Neuron (in vitro differentiated cells): ENCODE results near the gene TEX12.

Experiments used
- H2AFZ ChIP-seq: one replicate; pipeline ENCODE4 v1.6.1; 2013; ENCODE audit warnings: low read depth, mild to moderate bottlenecking, inconsistent platforms, low read length, moderate library complexity
- H3K27me3 ChIP-seq: one replicate; pipeline ENCODE4 v1.6.1; 2013; ENCODE audit warnings: low read length; ENCODE audit not compliant: insufficient read depth
- H3K36me3 ChIP-seq: one replicate; pipeline ENCODE4 v1.6.1; 2013; ENCODE audit warnings: low read length; ENCODE audit not compliant: insufficient read depth
- H3K4me1 ChIP-seq: one replicate; pipeline ENCODE4 v1.6.1; 2013; ENCODE audit warnings: low read length; ENCODE audit not compliant: insufficient read depth
- H3K4me3 ChIP-seq: 2 replicates; pipeline ENCODE4 v1.5.1; 2013; ENCODE audit warnings: mild to moderate bottlenecking, low read length, moderate library complexity
- H3K9me3 ChIP-seq: one replicate; pipeline ENCODE4 v1.6.1; 2013; ENCODE audit warnings: low read length

The TEX12 gene, protein sequence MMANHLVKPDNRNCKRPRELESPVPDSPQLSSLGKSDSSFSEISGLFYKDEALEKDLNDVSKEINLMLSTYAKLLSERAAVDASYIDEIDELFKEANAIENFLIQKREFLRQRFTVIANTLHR

DNA sequence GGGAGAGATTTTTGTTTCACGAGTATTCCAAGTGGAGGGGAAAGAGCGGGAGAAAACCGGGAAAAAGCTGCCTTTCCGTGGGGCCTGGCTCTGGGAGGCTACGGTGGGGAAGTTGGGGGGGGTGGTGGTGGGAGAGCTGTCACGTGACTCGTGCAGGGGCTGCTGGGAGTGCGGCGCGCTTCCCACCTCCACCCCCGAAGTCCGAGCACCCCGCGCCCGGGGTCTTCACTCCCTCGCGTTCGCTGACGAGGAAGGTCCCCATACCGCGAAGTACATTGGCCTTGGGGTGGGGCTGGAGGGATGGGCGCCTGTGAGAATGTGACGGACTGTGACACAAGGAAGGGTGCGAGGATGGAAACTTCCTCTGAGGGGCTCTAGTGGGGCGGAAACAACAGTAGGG, at the start of gene TEX12:
Gene TEX12 (plus strand): TSS at position 228 of the 400 bp plus-strand sequence. CDS start 1,897 bp downstream, outside the sequence.
- no peak within 1 kb of the TSS for H3K4me3 ChIP-seq
- no peaks in the 10 kb centered on the region for H3K4me1 ChIP-seq
- no peaks in the 10 kb centered on the region for H3K36me3 ChIP-seq
- no peaks in the 10 kb centered on the region for H3K27me3 ChIP-seq
- H3K9me3 ChIP-seq = no peaks in the 10 kb centered on the region
- H2AFZ ChIP-seq = no peak within 1 kb of the TSS

DNA sequence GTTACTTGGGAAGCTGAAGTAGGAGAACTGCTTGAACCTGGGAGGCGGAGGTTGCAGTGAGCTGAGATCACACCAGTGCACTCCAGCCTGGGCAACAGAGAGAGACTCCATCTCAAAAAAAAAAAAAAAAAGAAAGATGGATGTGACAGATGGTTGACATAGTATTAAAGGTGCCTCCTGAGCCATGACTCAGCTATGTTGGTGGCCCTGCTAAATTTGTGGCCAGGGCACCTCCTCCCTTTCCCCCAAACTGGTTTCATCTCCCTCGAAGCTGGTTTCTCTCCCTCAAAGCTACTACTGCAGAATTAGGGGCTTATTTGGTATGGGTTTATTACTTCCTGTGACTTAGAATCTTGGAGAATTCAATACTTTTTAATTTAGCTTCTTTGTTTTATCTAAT, 49.0 kb upstream of the TEX12 start:
- no peaks in the 10 kb centered on the region for H3K9me3 ChIP-seq
- H3K27me3 ChIP-seq = no peaks in the 10 kb centered on the region
- H3K4me1 ChIP-seq = no peaks in the 10 kb centered on the region
- H3K36me3 ChIP-seq = no peaks in the 10 kb centered on the region
- H2AFZ ChIP-seq = no peak overlapping the region
- no peak overlapping the region for H3K4me3 ChIP-seq

DNA sequence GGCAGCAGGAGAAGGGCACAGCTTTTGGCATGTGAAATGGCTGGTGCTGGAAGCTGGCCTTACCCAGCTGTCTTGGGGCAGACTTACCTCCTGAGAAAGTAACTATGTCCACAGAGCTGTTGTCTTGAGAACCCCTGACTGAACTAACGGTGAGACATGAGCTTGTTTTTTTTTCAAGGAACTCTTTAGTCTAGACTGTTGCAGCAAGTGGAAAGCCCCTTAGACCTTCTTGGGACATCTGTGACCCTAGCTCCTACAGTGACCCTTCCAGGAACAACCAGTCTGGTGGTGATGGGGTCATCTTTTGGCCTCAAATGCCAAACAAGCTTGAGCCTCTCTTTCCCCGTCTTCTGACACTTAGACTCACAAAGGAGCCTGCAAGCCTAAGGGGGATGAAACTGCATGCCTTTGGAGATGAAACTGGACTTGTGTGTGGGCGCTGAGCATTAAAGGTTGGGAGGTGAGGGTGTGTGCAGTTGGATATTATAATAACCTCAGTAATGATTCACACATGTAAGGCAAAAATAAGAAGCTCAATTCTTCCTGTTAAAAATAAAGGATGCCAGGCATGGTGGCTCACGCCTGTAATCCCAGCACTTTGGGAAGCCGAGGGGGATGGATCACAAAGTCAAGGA, 45.1 kb upstream of the TEX12 start:
- Histone ChIP-seq H3K36me3 (no peaks in the 10 kb centered on the region), H3K4me1 (no peaks in the 10 kb centered on the region), H3K27me3 (no peaks in the 10 kb centered on the region), H2AFZ (no peak overlapping the region), H3K4me3 (no peak overlapping the region), H3K9me3 (no peaks in the 10 kb centered on the region)

DNA sequence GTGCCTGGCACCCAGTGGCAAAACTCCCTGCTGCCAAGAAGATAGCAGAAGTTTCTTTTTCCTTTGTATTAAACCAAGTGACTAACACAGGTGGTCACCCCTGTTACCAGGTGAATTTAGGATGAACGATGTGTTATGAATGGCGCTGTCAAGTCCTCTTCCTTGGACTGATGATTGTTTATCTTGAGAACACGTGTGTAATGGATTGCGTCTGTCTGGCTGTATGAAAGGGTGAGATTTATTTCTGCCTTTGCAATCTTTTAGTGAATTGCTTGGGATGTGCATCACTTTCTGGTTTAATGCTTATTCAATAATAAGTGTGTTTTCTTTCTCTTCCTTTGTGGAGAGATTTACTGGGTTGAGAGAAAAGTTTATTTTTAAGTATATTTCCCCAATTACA, 44.0 kb upstream of the TEX12 start:
- no peaks in the 10 kb centered on the region for H3K4me1 ChIP-seq
- no peaks in the 10 kb centered on the region for H3K9me3 ChIP-seq
- H3K4me3 ChIP-seq = no peak overlapping the region
- H3K27me3 ChIP-seq = no peaks in the 10 kb centered on the region
- H2AFZ ChIP-seq = no peak overlapping the region
- H3K36me3 ChIP-seq = no peaks in the 10 kb centered on the region

DNA sequence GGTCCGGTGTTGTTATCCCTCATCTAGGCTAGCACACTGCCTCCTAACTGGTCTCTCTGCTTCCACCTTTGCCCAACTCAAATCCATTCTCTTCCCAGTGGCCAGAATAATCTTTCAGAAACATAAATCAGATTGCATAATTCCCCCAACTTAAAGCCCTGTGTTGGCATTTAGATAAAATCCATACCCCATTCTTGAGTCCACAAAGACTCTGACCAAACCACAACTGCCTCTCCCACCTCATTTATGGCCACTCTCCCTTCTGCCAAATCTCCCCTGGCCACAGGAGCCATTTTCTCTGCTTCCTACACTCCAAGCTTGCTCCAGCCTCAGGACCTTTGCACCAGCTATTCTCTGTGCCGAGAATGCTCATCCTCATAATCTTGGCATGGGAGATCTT, 40.1 kb upstream of the TEX12 start:
- H3K4me1 ChIP-seq = no peaks in the 10 kb centered on the region
- no peaks in the 10 kb centered on the region for H3K9me3 ChIP-seq
- no peak overlapping the region for H2AFZ ChIP-seq
- no peak overlapping the region for H3K4me3 ChIP-seq
- H3K27me3 ChIP-seq = no peaks in the 10 kb centered on the region
- H3K36me3 ChIP-seq = no peaks in the 10 kb centered on the region

DNA sequence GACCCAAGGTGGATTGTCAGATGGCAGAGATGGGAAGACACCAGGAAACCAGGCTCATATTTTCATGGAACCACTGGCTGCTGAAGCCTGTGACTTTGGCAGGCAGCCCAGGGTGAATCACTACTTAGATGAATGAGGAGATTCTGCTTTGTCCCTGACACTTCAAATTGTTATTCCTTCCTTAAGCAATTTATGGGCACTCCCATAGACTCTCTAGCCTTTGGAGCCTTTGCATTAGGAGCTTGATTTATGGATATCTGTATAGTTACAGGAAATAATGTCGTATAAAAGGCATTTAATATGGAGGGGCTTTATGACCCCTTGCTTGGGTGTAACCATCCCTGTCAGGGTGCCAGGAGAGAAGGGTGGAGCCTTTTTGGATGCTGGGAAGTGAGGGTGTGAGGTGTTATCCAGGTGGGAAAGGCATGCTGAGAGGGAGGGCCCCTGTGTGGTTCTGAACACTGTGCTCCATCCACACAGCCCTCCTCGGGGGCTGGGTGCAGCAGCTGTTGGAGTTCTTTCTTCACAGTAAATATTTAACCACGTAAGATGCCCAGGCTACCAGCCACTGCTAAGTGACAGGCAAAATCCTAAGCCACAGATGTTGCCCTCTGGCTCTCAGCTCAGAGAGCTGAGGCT, 38.6 kb upstream of the TEX12 start:
- no peaks in the 10 kb centered on the region for H3K4me1 ChIP-seq
- no peaks in the 10 kb centered on the region for H3K27me3 ChIP-seq
- no peaks in the 10 kb centered on the region for H3K36me3 ChIP-seq
- no peak overlapping the region for H2AFZ ChIP-seq
- no peak overlapping the region for H3K4me3 ChIP-seq
- no peaks in the 10 kb centered on the region for H3K9me3 ChIP-seq

DNA sequence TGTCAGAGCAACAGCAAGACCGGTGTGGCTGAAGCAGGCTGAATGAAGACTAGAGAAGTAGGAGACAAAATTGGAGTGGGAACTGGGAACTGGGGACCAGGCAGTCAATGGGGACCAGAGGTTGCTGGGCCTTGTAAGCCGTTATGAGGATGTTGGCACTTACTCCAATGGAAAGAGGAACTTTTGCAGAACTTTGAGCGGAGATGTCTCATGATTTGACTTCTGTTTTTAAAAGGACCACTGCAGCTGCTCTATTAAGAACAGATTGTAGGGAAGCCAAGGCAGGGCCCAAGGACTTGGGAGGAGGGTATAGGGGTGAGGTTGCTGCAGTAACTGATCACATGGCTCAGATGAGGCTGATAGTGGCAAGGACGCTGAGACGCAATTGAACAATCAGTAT, 37.5 kb upstream of the TEX12 start:
- H3K4me1 ChIP-seq = no peaks in the 10 kb centered on the region
- H3K27me3 ChIP-seq = no peaks in the 10 kb centered on the region
- H2AFZ ChIP-seq = no peak overlapping the region

DNA sequence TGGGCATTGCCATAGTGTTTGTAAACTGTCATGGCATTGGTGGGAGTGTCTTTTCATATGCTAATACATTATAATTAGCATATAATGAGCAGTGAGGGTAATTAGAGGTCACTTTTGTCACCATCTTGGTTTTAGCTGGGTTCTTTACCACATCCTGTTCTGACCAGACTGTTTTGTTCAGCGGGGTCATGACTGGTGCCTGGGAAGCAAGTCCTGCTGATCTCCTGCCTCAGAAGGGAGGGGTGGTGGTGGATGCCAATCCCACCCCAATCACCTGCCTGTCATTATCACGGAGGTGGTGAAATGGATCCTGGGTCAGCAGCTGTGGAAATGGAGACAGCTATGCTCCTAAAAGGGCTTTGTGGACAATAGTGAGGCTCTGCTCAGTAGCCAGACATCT, 34.4 kb upstream of the TEX12 start:
- Histone ChIP-seq H3K4me3 (no peak overlapping the region), H3K4me1 (no peaks in the 10 kb centered on the region), H3K9me3 (no peaks in the 10 kb centered on the region), H3K27me3 (no peaks in the 10 kb centered on the region), H3K36me3 (no peaks in the 10 kb centered on the region), H2AFZ (no peak overlapping the region)

More for the DNA sequence above, 37.5 kb upstream of the TEX12 start:
- no peaks in the 10 kb centered on the region for H3K9me3 ChIP-seq
- no peaks in the 10 kb centered on the region for H3K36me3 ChIP-seq
- H3K4me3 ChIP-seq = no peak overlapping the region

DNA sequence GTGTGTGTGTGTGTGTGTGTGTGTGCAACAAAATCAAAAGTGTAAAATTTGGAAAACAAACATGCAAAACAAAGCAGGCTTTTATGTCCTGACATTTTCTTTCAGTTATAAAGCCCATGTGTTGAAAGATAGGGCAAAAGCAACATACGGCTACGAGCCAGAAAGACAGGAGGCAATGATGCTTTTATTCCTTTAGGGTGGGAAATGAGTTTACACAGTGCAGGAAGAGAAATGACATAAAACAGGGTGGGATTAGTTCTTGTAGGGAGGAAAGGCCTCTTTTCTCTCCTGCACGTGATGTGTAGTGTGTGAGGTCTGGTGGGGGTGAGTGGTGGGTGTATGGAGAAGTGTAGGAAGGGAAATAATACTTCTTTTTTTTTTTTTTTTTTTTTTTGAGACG, 32.7 kb upstream of the TEX12 start:
- Histone ChIP-seq H3K27me3 (no peaks in the 10 kb centered on the region), H3K9me3 (no peaks in the 10 kb centered on the region), H3K4me3 (no peak overlapping the region), H2AFZ (no peak overlapping the region), H3K4me1 (no peaks in the 10 kb centered on the region), H3K36me3 (no peaks in the 10 kb centered on the region)

DNA sequence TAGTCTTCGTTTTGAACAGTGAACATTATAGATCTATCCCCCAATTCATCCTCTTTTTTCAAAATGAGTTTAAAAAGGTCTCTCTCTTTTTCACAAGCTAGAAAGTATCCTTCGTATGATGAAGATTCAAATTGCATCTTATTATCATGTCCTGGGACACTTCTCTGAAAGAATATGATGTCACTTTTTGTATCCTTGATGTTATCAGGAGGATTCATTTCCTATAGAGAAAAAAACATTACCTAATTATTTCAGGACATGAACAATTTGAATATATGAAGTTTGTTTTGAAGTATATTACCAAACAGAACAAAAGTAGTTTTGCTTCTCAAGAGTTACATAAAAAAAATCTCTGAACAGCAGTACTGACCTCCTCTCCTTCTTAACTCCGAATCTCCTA, 23.6 kb upstream of the TEX12 start:
- Histone ChIP-seq H3K4me3 (no peak overlapping the region), H3K4me1 (no peaks in the 10 kb centered on the region), H3K9me3 (peaks cover 3% of the 10 kb centered on the region), H3K27me3 (no peaks in the 10 kb centered on the region), H3K36me3 (no peaks in the 10 kb centered on the region), H2AFZ (no peak overlapping the region)

DNA sequence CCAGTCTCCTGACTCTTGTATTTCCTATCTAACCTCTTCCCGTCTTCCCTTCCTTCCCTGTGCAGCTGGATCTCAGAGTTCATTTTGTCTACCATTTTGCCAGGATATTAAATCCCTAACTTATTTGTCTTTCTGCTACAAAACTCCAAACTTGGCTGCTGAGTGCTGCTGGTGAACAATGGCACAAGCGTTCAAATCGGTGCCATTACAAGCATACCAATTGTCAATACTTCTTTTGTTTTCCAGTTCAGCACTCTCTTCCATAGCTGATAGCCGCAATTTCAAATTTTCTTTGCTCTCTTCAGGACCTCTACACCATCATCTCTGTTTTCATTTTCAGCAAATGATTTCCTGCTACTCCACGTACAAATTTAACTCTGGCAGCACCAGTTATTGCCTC, 16.7 kb upstream of the TEX12 start:
- Histone ChIP-seq H3K27me3 (no peaks in the 10 kb centered on the region), H3K4me3 (no peak overlapping the region), H2AFZ (no peak overlapping the region), H3K9me3 (no peaks in the 10 kb centered on the region), H3K36me3 (no peaks in the 10 kb centered on the region), H3K4me1 (peaks cover 4% of the 10 kb centered on the region)

DNA sequence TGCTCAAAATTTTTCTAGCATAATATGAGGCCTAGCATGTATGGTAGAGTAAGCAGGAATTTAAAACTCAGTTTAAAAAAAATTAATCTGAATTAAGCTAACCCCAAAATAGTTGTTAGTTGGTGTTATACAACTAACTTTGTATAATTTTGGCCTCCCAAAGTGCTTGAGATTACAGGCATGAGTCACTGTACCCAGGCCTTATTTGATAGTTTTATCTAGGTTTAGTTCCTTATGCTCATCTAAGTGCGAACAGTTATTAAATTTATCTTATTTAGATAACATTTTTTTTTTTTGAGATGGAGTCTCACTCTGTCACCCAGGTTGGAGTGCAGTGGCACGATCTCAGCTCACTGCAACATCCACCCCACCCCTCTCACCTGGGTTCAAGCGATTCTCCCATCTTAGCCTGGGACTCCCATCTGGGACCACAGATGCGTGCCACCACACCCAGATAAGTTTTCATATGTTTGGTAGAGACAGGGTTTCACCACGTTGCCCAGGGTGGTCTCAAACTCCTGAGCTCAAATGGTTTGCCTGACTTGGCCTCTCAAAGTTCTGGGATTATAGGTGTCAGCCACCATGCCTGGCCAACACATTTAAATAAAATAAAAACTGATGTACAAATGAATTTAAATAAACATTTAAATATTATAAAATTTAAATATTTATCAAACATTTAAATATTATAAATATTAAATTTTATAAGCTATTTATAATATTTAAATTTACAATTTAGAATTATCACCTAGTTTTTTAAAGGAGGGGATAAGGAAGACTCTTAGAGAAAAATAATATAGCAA, 10.8 kb upstream of the TEX12 start:
- peaks cover 7% of the 10 kb centered on the region for H3K4me1 ChIP-seq
- no peaks in the 10 kb centered on the region for H3K36me3 ChIP-seq
- H2AFZ ChIP-seq = no peak overlapping the region
- H3K9me3 ChIP-seq = no peaks in the 10 kb centered on the region
- H3K27me3 ChIP-seq = no peaks in the 10 kb centered on the region
- H3K4me3 ChIP-seq = no peak overlapping the region
